ENCODE data around the gene TP53INP2.
A peak's percentile ranks its signal among the peaks of the same experiment; 100 is the strongest.

TP53INP2 gene

GRCh38 chr20:34706302-34706875 is 2.2 kb downstream of the TP53INP2 start:
- H3K4me3 ChIP-seq (ENCODE audit: low read depth, low read length): no peak overlapping the region
- DNase-seq (ENCODE audit: low read depth, low spot score): no peak
- no peak for TF ChIP-seq CTCF (IDR thresholded peaks at IDR 0.05; ENCODE audit: low read depth, low read length)
- in situ Hi-C loops (cut with HindIII; ENCODE audit: low sequenced_read_pairs): no loop called here

GRCh38 chr20:34706912-34707784 is 3.0 kb downstream of the TP53INP2 start:
- no peak for DNase-seq (ENCODE audit: low read depth, low spot score)
- TF ChIP-seq CTCF (IDR thresholded peaks at IDR 0.05; ENCODE audit: low read depth, low read length): no peak
- H3K4me3 ChIP-seq (ENCODE audit: low read depth, low read length): no peak overlapping the region
- in situ Hi-C loops (cut with HindIII; ENCODE audit: low sequenced_read_pairs): no loop called here

- peak; percentile 65 for TF ChIP-seq CTCF (IDR thresholded peaks at IDR 0.05; ENCODE audit: low read depth, low read length)
- peak overlapping the region; percentile 50 for H3K4me3 ChIP-seq (ENCODE audit: low read depth, low read length)
- in situ Hi-C loops (cut with HindIII; ENCODE audit: low sequenced_read_pairs): no loop called here
- peak; percentile 36 for DNase-seq (ENCODE audit: low read depth, low spot score)
Measured at GRCh38 chr20:34708621-34709043, 4.5 kb downstream of the TP53INP2 start.

- peak overlapping the region; percentile 50 for H3K4me3 ChIP-seq (ENCODE audit: low read depth, low read length)
- in situ Hi-C loops (cut with HindIII; ENCODE audit: low sequenced_read_pairs): no loop called here
- TF ChIP-seq CTCF (IDR thresholded peaks at IDR 0.05; ENCODE audit: low read depth, low read length): no peak
- peak; percentile 74 for DNase-seq (ENCODE audit: low read depth, low spot score)
Measured at GRCh38 chr20:34709044-34709830, 5.1 kb downstream of the TP53INP2 start.

- peak; percentile 64 for DNase-seq (ENCODE audit: low read depth, low spot score)
- TF ChIP-seq CTCF (IDR thresholded peaks at IDR 0.05; ENCODE audit: low read depth, low read length): peak; percentile 18
- H3K4me3 ChIP-seq (ENCODE audit: low read depth, low read length): peak overlapping the region; percentile 50
- in situ Hi-C loops (cut with HindIII; ENCODE audit: low sequenced_read_pairs): no loop called here
Measured at GRCh38 chr20:34709831-34710567, 5.9 kb downstream of the TP53INP2 start.

- in situ Hi-C loops (cut with HindIII; ENCODE audit: low sequenced_read_pairs): no loop called here
- H3K4me3 ChIP-seq (ENCODE audit: low read depth, low read length): peak overlapping the region; percentile 50
- no peak for TF ChIP-seq CTCF (IDR thresholded peaks at IDR 0.05; ENCODE audit: low read depth, low read length)
- DNase-seq (ENCODE audit: low read depth, low spot score): no peak
Measured at GRCh38 chr20:34710568-34710839, 6.4 kb downstream of the TP53INP2 start.

Data from astrocyte of the spinal cord (primary cell).